Tibial nerve (tissue), 4 donors: ENCODE measurements around the gene OAS2. TPM values are rescaled to one million over a fixed set of nuclear protein-coding genes. Genes with fewer than 3 reads are reported as not detected.

ENCODE experiments used
- DNase-seq, 2 donors: peaks; one replicate each; pipeline ENCODE4 v3.0.0-alpha.2; 2019; ENCODE audit warnings: low spot score in 2 of 2
- H3K27ac ChIP-seq, 4 donors: fragments of 200-600 bp; sonication (generic) in 3 of 4; one replicate each; pipeline ENCODE4 v1.5.1; 2017 to 2019; ENCODE audit warnings: mild to moderate bottlenecking in 1 of 4
- H3K27me3 ChIP-seq, 2 donors: fragments of 200-600 bp; sonication (generic) in 1 of 2; one replicate each; pipeline versions ENCODE4 v1.5.1 to v1.6.0; 2017 to 2019
- H3K36me3 ChIP-seq, 3 donors: fragments of 200-600 bp; sonication (generic); one replicate each; pipeline ENCODE4 v1.5.1; 2018 to 2019
- H3K4me1 ChIP-seq, 4 donors: fragments of 200-600 bp; sonication (generic) in 3 of 4; one replicate each; pipeline ENCODE4 v1.5.1; 2017 to 2019
- H3K4me3 ChIP-seq, 4 donors: fragments of 200-600 bp; sonication (generic) in 3 of 4; one replicate each; pipeline ENCODE4 v1.5.1; 2017 to 2019; ENCODE audit warnings: mild to moderate bottlenecking in 1 of 4, moderate library complexity in 1 of 4
- H3K9me3 ChIP-seq, 4 donors: fragments of 200-600 bp; sonication (generic) in 3 of 4; one replicate each; pipeline ENCODE4 v1.5.1; 2017 to 2019
- CTCF ChIP-seq, 5 experiments: fragments of 200-600 bp in 3 of 5; fragments of 450-650 bp in 2 of 5; sonication (generic) in 3 of 5; IDR thresholded peaks; one replicate each; pipeline ENCODE4 v1.5.1; 2016 to 2019; ENCODE audit warnings: antibody characterized with exemption in 5 of 5, mild to moderate bottlenecking in 3 of 5, moderate library complexity in 2 of 5
- EP300 ChIP-seq, 2 donors: sonication (generic); formaldehyde crosslinking; IDR thresholded peaks; one replicate each; pipeline ENCODE4 v1.6.1; 2017; ENCODE audit warnings: antibody characterized with exemption in 2 of 2, mild to moderate bottlenecking in 1 of 2
- POLR2A ChIP-seq, 2 donors: fragments of 450-650 bp; IDR thresholded peaks; one replicate each; pipeline ENCODE4 v1.6.1; 2017; ENCODE audit warnings: antibody characterized with exemption in 2 of 2, mild to moderate bottlenecking in 2 of 2, moderate library complexity in 2 of 2
- WGBS, 2 donors: methylation state at CpG; one replicate each; pipeline ENCODE4 v1.1.5; 2018; 5-methylcytosine and 5-hydroxymethylcytosine counted together
- total RNA-seq, 4 donors: library from RNA; depleted of rRNA; stranded (reverse); fragments of >200 nt; gene quantifications; one replicate each; pipeline ENCODE4 v1.1.0, GENCODE V29; 2016

The OAS2 gene
- total RNA-seq, 4 donors from 2014 or later: 3.1 to 28.4 (median 6.3) TPM

- no peak for DNase-seq
- WGBS, 2 donors: 96 to 100% methylated on average over 1 of the region's 1 CpG
These were observed 35.7 kb upstream of the OAS2 start for GRCh38 chr12:112942572-112942971.

GRCh38 chr12:112944024-112944690 lies 34.2 kb upstream of the OAS2 start:
- 88 to 92% methylated on average over 15 of the region's 15 CpGs for WGBS, 2 donors
- Histone ChIP-seq H3K36me3 (peaks cover 0 to 61% (median 0%) of the 10 kb centered on the region in 3 donors), H3K4me1 (peaks cover 0 to 15% (median 8%) of the 10 kb centered on the region in 4 donors)

More at GRCh38 chr12:112942572-112942971, 35.7 kb upstream of the OAS2 start:
- TF ChIP-seq EP300 (IDR thresholded peaks at IDR 0.05): no peak
- Histone ChIP-seq H3K36me3 (peaks cover 0 to 45% (median 0%) of the 10 kb centered on the region in 3 donors), H3K4me3 (no peak overlapping the region), H3K27ac (no peak overlapping the region), H3K4me1 (peaks cover 3 to 22% (median 13%) of the 10 kb centered on the region in 4 donors), H3K9me3 (no peaks in the 10 kb centered on the region), H3K27me3 (no peaks in the 10 kb centered on the region)

GRCh38 chr12:112945515-112945914 lies 32.8 kb upstream of the OAS2 start:
- 93 to 96% methylated on average over 4 of the region's 4 CpGs for WGBS, 2 donors
- TF ChIP-seq CTCF (IDR thresholded peaks at IDR 0.05) (no peak), EP300 (IDR thresholded peaks at IDR 0.05) (no peak), POLR2A (IDR thresholded peaks at IDR 0.05) (no peak)
- no peaks in the 10 kb centered on the region for H3K9me3 ChIP-seq
- no peak overlapping the region for H3K27ac ChIP-seq
- DNase-seq: no peak
- H3K27me3 ChIP-seq: no peaks in the 10 kb centered on the region
- H3K36me3 ChIP-seq: peaks cover 0 to 75% (median 0%) of the 10 kb centered on the region in 3 donors
- peaks cover 0 to 1% (median 0%) of the 10 kb centered on the region in 4 donors for H3K4me1 ChIP-seq
- no peak overlapping the region for H3K4me3 ChIP-seq

More at GRCh38 chr12:112944024-112944690, 34.2 kb upstream of the OAS2 start:
- Histone ChIP-seq H3K4me3 (no peak overlapping the region), H3K9me3 (no peaks in the 10 kb centered on the region), H3K27me3 (no peaks in the 10 kb centered on the region), H3K27ac (no peak overlapping the region)
- no peak for DNase-seq
- TF ChIP-seq POLR2A (IDR thresholded peaks at IDR 0.05): no peak
- TF ChIP-seq CTCF (IDR thresholded peaks at IDR 0.05): no peak
- no peak for TF ChIP-seq EP300 (IDR thresholded peaks at IDR 0.05)

- no peak for TF ChIP-seq CTCF (IDR thresholded peaks at IDR 0.05)
- TF ChIP-seq POLR2A (IDR thresholded peaks at IDR 0.05): no peak
- TF ChIP-seq EP300 (IDR thresholded peaks at IDR 0.05): no peak
- WGBS, 2 donors: 79 to 90% methylated on average over 12 to 14 of the region's 14 CpGs
- peaks cover 0 to 84% (median 0%) of the 10 kb centered on the region in 3 donors for H3K36me3 ChIP-seq
- no peaks in the 10 kb centered on the region for H3K27me3 ChIP-seq
- no peak overlapping the region for H3K27ac ChIP-seq
- H3K4me1 ChIP-seq: no peaks in the 10 kb centered on the region
- no peak for DNase-seq
- no peaks in the 10 kb centered on the region for H3K9me3 ChIP-seq
- H3K4me3 ChIP-seq: no peak overlapping the region
These were observed 31.9 kb upstream of the OAS2 start for GRCh38 chr12:112946236-112947000.

GRCh38 chr12:112947314-112947713 lies 31.0 kb upstream of the OAS2 start:
- Histone ChIP-seq H3K9me3 (peaks cover 0 to 6% (median 0%) of the 10 kb centered on the region in 4 donors), H3K4me1 (no peaks in the 10 kb centered on the region), H3K4me3 (no peak overlapping the region), H3K27me3 (no peaks in the 10 kb centered on the region), H3K36me3 (peaks cover 0 to 93% (median 0%) of the 10 kb centered on the region in 3 donors), H3K27ac (no peak overlapping the region)
- DNase-seq: no peak
- 39 to 41% methylated on average over 1 of the region's 1 CpG for WGBS, 2 donors
- TF ChIP-seq EP300 (IDR thresholded peaks at IDR 0.05) (no peak), POLR2A (IDR thresholded peaks at IDR 0.05) (no peak), CTCF (IDR thresholded peaks at IDR 0.05) (no peak)
